Activated CD8-positive, alpha-beta T cell treated with anti-CD3 and anti-CD28 coated beads, Interleukin-2, amount 10 ng/mL, durations not matched to agents 7 days and 5 days (primary cell): ENCODE data around the gene SSR1. TPM values are rescaled to one million over a fixed set of nuclear protein-coding genes. Genes with fewer than 3 reads are reported as not detected.

Experiments used
- ATAC-seq: fragments of 150-1000 bp; cut with Tn5 transposase; one replicate; pipeline ENCODE4 v1.10.0; 2021; ENCODE audit warnings: moderate library complexity
- CTCF ChIA-PET: fragments of 350-600 bp; sonication (Branson Sonifier 250); formaldehyde crosslinking; loops from one replicate; lab custom pipeline; 2021; ENCODE audit warnings: antibody characterized with exemption; lab: Charles Lee
- POLR2A ChIA-PET: fragments of 350-600 bp; sonication (Branson Sonifier 250); formaldehyde crosslinking; loops from one replicate; lab custom pipeline; 2021; ENCODE audit warnings: antibody characterized with exemption; lab: Charles Lee
- DNase-seq: peaks from one replicate; pipeline ENCODE4 v3.0.0-alpha.2; 2020
- H3K27ac Mint-ChIP-seq: one replicate; pipeline ENCODE4 v1.8.0; 2021; ENCODE audit warnings: mild to moderate bottlenecking, mixed read lengths
- H3K27me3 Mint-ChIP-seq: one replicate; pipeline ENCODE4 v1.8.0; 2021; ENCODE audit warnings: low read depth, mixed read lengths
- H3K36me3 Mint-ChIP-seq: one replicate; pipeline ENCODE4 v1.8.0; 2021; ENCODE audit warnings: low read depth, mixed read lengths
- H3K4me1 Mint-ChIP-seq: one replicate; pipeline ENCODE4 v1.8.0; 2021; ENCODE audit warnings: low read depth, mixed read lengths
- H3K4me3 Mint-ChIP-seq: one replicate; pipeline ENCODE4 v1.8.0; 2021; ENCODE audit warnings: mild to moderate bottlenecking, mixed read lengths
- H3K9me3 Mint-ChIP-seq: one replicate; pipeline ENCODE4 v1.8.0; 2022; ENCODE audit warnings: mixed read lengths; ENCODE audit not compliant: insufficient read depth
- total RNA-seq, 2 experiments: library from RNA; stranded (reverse); gene quantifications; one replicate each; pipeline ENCODE4 v1.2.3, GENCODE V29; 2021

Gene SSR1
- total RNA-seq, 2 experiments from 2014 or later, result 122 to 130 TPM

DNA sequence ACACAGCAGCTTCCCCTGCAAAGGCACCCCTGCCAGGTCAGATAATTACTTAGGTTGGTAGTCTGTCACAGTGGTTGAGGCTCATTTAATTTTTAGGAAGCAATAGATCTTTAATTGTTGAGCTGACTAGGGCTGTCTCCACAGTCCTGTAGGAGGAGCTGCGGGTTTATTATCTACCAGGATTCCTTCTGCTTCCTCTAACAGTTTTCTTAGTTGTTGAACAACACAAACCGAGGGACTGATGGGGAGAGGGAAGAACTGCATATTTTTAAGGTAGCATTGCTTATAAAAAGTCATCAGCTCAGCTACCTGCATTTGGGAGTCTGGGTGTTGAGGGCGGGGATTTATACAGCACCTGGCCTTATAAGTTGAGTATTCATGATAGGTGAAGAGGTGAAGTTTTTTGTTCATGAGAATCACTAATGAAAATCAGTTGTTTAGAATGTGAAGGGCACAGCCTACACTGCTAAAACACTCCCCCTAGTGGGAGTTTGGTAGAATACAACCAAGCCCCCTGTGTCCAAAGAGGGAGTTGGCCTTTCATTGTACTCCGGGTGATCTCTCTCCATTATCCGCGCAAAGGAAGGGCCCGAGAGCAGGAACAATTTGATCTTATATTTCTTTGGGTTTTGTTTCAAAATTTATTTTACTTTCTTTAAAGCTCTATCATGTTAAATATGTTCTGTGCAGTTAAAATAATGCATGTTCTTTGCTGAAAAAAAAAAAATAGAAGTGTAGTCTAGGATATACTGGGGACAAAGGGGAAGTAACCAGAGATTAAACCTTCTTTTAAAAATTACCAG is 69.6 kb downstream of the SSR1 start:
- DNase-seq (peak; percentile 68), ATAC-seq (peak; percentile 57)
- Mint-ChIP-seq H3K9me3 (no peaks in the 10 kb centered on the region), H3K4me3 (no peak overlapping the region), H3K27ac (no peak overlapping the region), H3K27me3 (no peaks in the 10 kb centered on the region), H3K36me3 (peaks cover 16% of the 10 kb centered on the region), H3K4me1 (peaks cover 17% of the 10 kb centered on the region)
- POLR2A ChIA-PET, result no interaction called here
- CTCF ChIA-PET, result interaction anchor here (0.6 to 2.4 kb wide), 25 partner anchors 8 to 685 kb away, joined by 3 to 16 read pairs (median 4); no protein-coding TSS in a partner anchor

DNA sequence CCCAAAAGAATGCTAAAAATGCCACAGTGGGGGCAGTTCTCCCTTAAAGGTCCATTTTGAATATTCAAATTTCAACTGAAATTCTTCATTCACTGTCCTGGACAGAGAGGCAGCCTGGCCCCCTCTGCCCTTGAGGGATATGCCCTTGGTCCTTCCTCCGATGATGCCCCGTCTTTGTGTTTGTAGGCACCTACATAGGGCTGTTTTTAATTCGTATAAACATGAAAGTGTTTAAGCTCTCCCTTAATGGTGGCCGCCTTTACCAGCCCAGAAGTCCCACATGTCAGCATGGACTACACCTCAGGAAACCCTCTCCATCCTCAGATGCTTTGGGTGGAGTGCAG is 70.2 kb downstream of the SSR1 start:
- Mint-ChIP-seq H3K27me3 (no peaks in the 10 kb centered on the region), H3K36me3 (peaks cover 14% of the 10 kb centered on the region), H3K9me3 (no peaks in the 10 kb centered on the region), H3K4me1 (peaks cover 17% of the 10 kb centered on the region), H3K27ac (no peak overlapping the region), H3K4me3 (no peak overlapping the region)
- POLR2A ChIA-PET, result no interaction called here
- DNase-seq, result no peak
- CTCF ChIA-PET, result interaction anchor here (0.7 to 2.4 kb wide), 20 partner anchors 8 to 684 kb away, joined by 3 to 16 read pairs (median 4); no protein-coding TSS in a partner anchor
- no peak for ATAC-seq

DNA sequence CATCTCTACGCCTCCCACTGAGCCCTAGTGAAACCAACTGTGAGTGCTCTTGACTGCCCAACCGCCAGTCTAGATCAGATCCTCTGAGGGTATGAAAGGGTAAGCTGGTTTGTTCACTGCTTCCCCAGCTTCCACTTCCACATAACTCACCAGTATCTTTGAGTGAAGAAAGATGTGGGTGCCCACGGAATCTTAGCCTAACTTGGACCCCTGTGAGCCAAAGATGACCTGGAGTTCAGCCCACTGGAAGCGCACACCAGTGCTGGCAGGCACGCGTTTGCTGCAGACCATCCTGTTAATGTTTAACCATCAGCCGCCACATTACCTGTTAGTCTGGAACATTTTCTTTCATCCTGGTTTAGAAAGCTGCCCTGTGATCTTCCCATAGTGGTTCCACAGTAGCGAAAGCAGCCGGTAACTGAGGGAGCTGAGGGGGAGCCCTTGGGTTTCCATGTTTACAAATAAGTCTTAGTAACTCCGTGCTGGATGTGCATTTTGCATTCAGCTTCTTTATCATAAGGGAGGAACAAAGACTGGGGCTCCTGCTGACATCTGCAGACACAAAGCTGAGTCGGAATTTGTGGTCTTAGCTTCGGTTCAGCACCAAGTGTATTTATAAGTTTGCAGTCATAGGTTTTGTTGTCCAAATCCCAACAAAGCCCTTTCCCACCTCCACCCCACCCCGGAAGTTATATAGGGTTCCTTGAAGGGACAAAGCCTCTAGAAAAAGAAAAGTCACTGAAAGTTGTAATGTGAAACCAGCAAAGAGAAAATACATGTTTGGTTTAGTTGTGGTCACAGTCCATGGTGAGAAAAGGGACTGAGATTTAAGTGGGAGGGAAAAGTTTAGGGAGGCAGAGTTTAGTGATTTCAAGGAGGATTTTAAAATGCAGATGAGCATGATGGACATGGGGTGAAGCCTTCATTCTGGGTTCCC is 71.0 kb downstream of the SSR1 start:
- Mint-ChIP-seq H3K27me3 (no peaks in the 10 kb centered on the region), H3K27ac (peak overlapping the region; percentile 28), H3K4me1 (peaks cover 17% of the 10 kb centered on the region), H3K36me3 (peaks cover 12% of the 10 kb centered on the region), H3K4me3 (no peak overlapping the region), H3K9me3 (no peaks in the 10 kb centered on the region)
- POLR2A ChIA-PET, result no interaction called here
- ATAC-seq (no peak), DNase-seq (no peak)
- CTCF ChIA-PET, result interaction anchor here (1.0 to 2.2 kb wide), 5 partner anchors 483 to 684 kb away, joined by 3 to 14 read pairs (median 3); no protein-coding TSS in a partner anchor

DNA sequence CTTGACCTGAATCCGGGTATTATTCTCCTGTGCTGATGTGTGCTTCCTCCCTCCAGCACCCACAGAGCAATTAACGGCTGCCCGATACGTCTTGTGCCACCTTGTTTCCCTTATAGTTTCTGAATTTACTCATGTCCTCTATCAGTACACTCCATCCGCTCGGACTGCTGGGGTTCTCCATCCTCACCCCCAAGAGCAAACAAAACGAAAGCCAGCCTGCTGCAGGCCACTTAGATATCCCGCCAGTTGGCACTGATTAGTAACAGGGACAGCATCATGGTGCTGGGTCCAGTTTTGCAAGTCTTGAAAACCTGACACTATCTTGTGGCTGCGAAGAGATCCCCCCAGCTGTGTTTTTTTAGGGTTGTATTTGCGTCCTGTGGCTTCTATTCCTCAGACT is 71.8 kb downstream of the SSR1 start:
- Mint-ChIP-seq H3K4me1 (peaks cover 17% of the 10 kb centered on the region), H3K9me3 (no peaks in the 10 kb centered on the region), H3K4me3 (no peak overlapping the region), H3K36me3 (peaks cover 12% of the 10 kb centered on the region), H3K27me3 (no peaks in the 10 kb centered on the region), H3K27ac (no peak overlapping the region)
- CTCF ChIA-PET, result interaction anchor here (1.0 to 2.2 kb wide), 2 partner anchors 482 to 516 kb away, joined by 3 to 14 read pairs; no protein-coding TSS in a partner anchor
- ATAC-seq (no peak), DNase-seq (no peak)
- POLR2A ChIA-PET, result no interaction called here

DNA sequence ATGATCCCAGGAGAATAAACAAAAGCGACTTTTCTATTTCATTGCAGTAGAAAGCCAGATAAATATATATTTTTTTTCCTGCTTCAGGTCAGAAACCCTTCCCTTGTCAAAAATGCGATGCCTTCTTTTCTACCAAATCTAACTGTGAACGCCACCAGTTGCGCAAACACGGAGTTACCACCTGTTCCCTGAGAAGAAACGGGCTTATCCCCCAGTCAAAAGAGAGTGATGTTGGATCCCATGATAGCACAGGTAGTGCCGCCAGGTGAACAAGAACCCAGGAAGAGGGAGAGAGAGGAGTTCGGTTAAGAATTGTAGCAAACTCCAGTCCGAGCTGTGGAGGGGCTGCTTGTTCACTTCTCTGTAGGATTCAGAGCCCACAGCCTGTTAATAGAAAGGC is 72.6 kb downstream of the SSR1 start:
- Mint-ChIP-seq H3K36me3 (peaks cover 12% of the 10 kb centered on the region), H3K27me3 (no peaks in the 10 kb centered on the region), H3K9me3 (no peaks in the 10 kb centered on the region), H3K4me3 (no peak overlapping the region), H3K27ac (no peak overlapping the region), H3K4me1 (peaks cover 17% of the 10 kb centered on the region)
- no peak for DNase-seq
- ChIA-PET CTCF (interaction anchor here (5.2 kb wide), 1 partner anchor 564 kb away, joined by 25 read pairs; no protein-coding TSS in a partner anchor), POLR2A (no interaction called here)
- no peak for ATAC-seq

DNA sequence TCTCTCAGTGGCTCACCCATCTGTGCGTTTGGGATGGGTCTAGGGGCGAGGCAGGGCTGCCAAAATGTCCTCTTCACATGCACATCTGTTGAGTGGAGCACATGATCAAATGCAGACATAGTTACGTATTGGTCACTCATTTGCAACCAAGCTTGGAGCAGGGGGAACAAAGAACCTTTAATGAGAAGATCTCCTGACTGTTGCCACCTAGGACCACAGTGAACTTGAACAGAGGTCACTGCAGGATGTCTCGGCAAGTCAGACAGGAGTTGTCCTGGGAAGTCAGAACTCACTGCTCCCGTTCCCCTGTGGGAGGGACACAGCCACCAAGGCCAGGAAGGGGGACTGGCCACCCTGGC is 73.4 kb downstream of the SSR1 start:
- Mint-ChIP-seq H3K4me1 (peaks cover 19% of the 10 kb centered on the region), H3K9me3 (no peaks in the 10 kb centered on the region), H3K27me3 (no peaks in the 10 kb centered on the region), H3K4me3 (no peak overlapping the region), H3K27ac (no peak overlapping the region), H3K36me3 (peaks cover 16% of the 10 kb centered on the region)
- ATAC-seq (no peak), DNase-seq (no peak)
- ChIA-PET CTCF (interaction anchor here (0.6 to 5.2 kb wide), 16 partner anchors 10 to 564 kb away, joined by 3 to 25 read pairs (median 4); no protein-coding TSS in a partner anchor), POLR2A (interaction anchor here (0.9 kb wide), 1 partner anchor 153 kb away, joined by 3 read pairs; no protein-coding TSS in a partner anchor)

DNA sequence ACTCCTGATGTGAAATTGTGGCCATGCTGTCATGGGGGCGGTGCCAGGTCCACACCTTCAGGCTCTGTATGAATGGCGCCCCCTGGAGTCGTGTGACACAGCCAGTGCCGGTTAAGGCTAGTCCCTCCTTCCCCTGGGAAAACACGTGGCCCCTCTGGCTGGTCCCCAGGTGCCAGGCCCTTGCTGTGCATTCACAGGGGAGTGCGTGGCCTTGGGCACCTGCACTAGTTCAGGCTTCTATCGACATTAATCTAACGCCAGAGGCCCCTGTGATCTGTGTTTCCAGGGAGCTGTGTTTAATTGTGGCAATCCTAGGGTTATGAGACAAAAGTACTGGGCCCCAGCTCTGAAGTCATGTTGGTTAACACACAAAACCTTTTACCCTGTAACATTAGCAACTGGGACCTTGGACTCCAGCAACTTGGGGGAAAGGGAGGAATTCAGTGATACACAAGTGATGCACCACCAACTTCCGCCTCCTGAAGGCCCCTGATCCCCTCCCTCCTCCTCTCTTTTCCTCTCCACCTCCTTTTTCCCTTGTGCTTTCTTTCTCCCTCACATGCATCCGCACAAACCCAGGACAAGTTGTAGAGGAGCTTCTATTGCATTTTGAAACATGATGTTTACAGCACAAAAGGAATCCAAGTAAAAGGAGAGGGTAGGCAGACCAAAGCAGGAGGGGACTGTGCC is 74.0 kb downstream of the SSR1 start:
- POLR2A ChIA-PET, result interaction anchor here (0.9 kb wide), 1 partner anchor 153 kb away, joined by 3 read pairs; no protein-coding TSS in a partner anchor
- peak; percentile 87 for ATAC-seq
- DNase-seq, result peak; percentile 82
- Mint-ChIP-seq H3K4me1 (peaks cover 24% of the 10 kb centered on the region), H3K27ac (no peak overlapping the region), H3K4me3 (no peak overlapping the region), H3K9me3 (no peaks in the 10 kb centered on the region), H3K27me3 (no peaks in the 10 kb centered on the region), H3K36me3 (peaks cover 21% of the 10 kb centered on the region)
- CTCF ChIA-PET, result interaction anchor here (0.6 to 5.2 kb wide), 23 partner anchors 11 to 563 kb away, joined by 3 to 25 read pairs (median 4); no protein-coding TSS in a partner anchor

DNA sequence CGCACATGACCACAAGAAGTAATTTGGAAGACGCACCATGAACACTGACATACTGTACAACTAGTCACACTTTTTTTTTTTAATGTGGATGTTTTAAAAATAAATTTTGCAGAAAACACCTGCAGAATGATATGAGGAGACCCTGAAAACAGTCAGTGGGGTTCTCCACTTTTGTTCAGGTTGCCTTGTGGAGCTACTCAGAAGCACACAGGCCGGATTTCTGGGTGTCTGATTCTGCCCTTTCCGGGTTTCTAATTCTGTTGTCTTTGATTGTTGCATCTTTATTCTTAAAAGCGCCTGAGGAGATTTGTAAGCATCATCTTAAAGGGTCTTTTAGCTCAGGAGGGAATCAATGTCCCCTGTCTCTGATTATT is 74.5 kb downstream of the SSR1 start:
- H3K27me3 Mint-ChIP-seq, result no peaks in the 10 kb centered on the region
- peaks cover 29% of the 10 kb centered on the region for H3K4me1 Mint-ChIP-seq
- POLR2A ChIA-PET, result interaction anchor here (0.9 kb wide), 1 partner anchor 152 kb away, joined by 3 read pairs; no protein-coding TSS in a partner anchor

DNA sequence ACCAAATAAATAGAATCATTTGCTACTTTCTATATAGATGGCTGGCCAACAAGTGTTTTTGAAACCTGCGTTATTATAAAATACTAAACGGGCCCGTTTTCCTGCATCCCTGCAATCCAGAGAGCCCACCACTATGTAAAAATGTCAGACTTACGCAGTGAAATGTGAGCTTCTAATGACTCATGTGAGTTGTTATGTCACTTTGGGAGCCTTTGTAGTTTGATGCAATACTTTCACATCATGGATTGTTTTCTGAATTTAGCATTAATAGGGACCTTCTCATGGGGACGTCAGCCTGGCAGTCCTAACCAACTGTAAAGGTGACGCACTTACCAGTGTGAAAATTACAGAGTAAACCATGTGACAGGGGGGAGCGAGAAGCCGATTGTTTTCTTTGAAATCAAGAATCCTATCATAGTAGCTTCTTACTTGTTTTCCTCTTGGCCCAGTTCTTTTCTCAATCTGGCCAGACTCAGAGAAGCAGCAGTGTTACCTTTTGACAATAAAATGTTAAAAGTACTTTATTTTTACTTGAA is 75.3 kb downstream of the SSR1 start:
- no peaks in the 10 kb centered on the region for H3K9me3 Mint-ChIP-seq
- ChIA-PET POLR2A (no interaction called here), CTCF (interaction anchor here (0.8 to 5.2 kb wide), 8 partner anchors 100 to 562 kb away, joined by 3 to 25 read pairs (median 5); no protein-coding TSS in a partner anchor)
- H3K36me3 Mint-ChIP-seq, result peaks cover 27% of the 10 kb centered on the region
- H3K4me3 Mint-ChIP-seq, result no peak overlapping the region
- no peaks in the 10 kb centered on the region for H3K27me3 Mint-ChIP-seq
- H3K27ac Mint-ChIP-seq, result no peak overlapping the region
- no peak for DNase-seq
- H3K4me1 Mint-ChIP-seq, result peaks cover 24% of the 10 kb centered on the region
- no peak for ATAC-seq

More for the DNA sequence above, 74.5 kb downstream of the SSR1 start:
- H3K36me3 Mint-ChIP-seq, result peaks cover 27% of the 10 kb centered on the region
- CTCF ChIA-PET, result interaction anchor here (0.7 to 5.2 kb wide), 18 partner anchors 13 to 563 kb away, joined by 3 to 25 read pairs (median 4); no protein-coding TSS in a partner anchor
- H3K27ac Mint-ChIP-seq, result no peak overlapping the region
- ATAC-seq (no peak), DNase-seq (no peak)
- no peak overlapping the region for H3K4me3 Mint-ChIP-seq
- H3K9me3 Mint-ChIP-seq, result no peaks in the 10 kb centered on the region

DNA sequence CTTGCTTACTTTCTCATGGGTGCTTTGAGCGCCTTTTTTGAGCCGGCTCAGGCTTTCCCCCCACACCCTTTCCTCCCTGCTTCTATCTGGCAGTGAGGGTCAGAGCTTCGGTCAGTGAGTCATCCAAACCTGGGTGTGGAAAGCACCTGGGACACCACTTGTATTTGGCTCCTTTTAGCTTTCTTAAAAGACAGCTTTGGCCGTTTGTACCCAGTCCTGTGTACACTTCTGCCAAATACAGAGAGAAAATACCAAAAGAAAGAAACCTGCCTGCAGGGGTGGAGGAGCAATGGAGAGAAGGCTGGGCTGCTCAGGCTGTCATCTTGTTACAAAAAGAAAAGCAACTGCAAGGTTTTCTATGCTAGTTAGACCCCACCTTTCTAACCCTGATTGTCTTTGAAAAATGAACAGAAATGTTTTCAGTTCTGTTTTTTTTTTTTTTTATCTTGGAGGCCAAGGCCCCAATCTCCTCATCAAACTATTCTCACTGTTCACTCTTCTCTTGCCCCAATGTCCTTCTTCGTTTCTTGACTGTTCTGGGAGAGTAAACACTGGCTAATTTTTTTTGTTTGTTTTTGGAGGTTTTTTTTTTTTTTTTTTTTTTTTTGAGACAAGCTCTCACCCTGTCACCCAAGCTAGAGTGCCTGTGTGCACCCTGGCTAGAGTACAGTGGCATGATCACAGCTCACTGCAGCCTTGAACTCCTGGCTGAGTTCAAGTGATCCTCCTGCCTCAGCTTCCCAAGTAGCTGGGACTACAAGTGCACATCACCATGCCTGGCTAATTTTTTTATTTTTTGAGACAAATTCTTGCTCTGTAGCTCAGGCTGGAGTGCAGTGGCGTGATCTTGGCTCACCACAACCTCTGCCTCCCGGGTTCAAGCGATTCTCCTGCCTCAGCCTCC is 76.4 kb downstream of the SSR1 start:
- Mint-ChIP-seq H3K4me3 (no peak overlapping the region), H3K27ac (no peak overlapping the region), H3K4me1 (peaks cover 24% of the 10 kb centered on the region), H3K9me3 (no peaks in the 10 kb centered on the region), H3K36me3 (peaks cover 34% of the 10 kb centered on the region), H3K27me3 (no peaks in the 10 kb centered on the region)
- POLR2A ChIA-PET, result no interaction called here
- no peak for DNase-seq
- no peak for ATAC-seq
- CTCF ChIA-PET, result interaction anchor here (0.8 to 5.2 kb wide), 4 partner anchors 99 to 561 kb away, joined by 3 to 25 read pairs (median 4); no protein-coding TSS in a partner anchor
